ENCODE results near the gene BAIAP2L1.
"Not testable (repeated sequence)": the region's sequence is repeated elsewhere in the genome, so short reads cannot be mapped to it uniquely, and the experiment has no call there.

GRCh38 chr7:98419988-98420387 lies 19.1 kb upstream of the BAIAP2L1 start:
- not testable (repeated sequence) for TF ChIP-seq CTCF (conservative IDR thresholded peaks at IDR 0.05); ZFX (IDR thresholded peaks at IDR 0.05)

All from C4-2B (cell line).